ENCODE data around the gene ZNF578.
"Not testable (repeated sequence)": the region's sequence is repeated elsewhere in the genome, so short reads cannot be mapped to it uniquely, and the experiment has no call there.

GRCh38 chr19:52500474-52500873 lies 47.1 kb downstream of the ZNF578 start:
- not testable (repeated sequence) for TF ChIP-seq CTCF (IDR thresholded peaks at IDR 0.05 in 2 of 3, conservative IDR thresholded peaks at IDR 0.05 in 1 of 3; ENCODE audit: insufficient read depth in 2 of 3, low read depth in 1 of 3, low read length in 3 of 3); GATAD2A (IDR thresholded peaks at IDR 0.05); PRPF4 (IDR thresholded peaks at IDR 0.05; ENCODE audit: insufficient read depth, low read depth, low read length, poor library complexity, severe bottlenecking); BRCA1 (IDR thresholded peaks at IDR 0.05); BRCA1 (CRISPR knock-in tag; IDR thresholded peaks at IDR 0.05); KAT7 (CRISPR knock-in tag; IDR thresholded peaks at IDR 0.05; ENCODE audit: borderline replicate concordance); MIER1 (IDR thresholded peaks at IDR 0.05; ENCODE audit: low read depth); POLR2A (conservative IDR thresholded peaks at IDR 0.05); NR1H2 (CRISPR knock-in tag; IDR thresholded peaks at IDR 0.05); TEAD1 (CRISPR knock-in tag; IDR thresholded peaks at IDR 0.05); NFE2 (IDR thresholded peaks at IDR 0.05; ENCODE audit: low read depth); KLF1 (tag; IDR thresholded peaks at IDR 0.05); EZH2 (IDR thresholded peaks at IDR 0.05; ENCODE audit: borderline replicate concordance, low read depth, low read length); HIVEP1 (CRISPR knock-in tag; IDR thresholded peaks at IDR 0.05)
- TF ChIP-seq, protein P1, sequence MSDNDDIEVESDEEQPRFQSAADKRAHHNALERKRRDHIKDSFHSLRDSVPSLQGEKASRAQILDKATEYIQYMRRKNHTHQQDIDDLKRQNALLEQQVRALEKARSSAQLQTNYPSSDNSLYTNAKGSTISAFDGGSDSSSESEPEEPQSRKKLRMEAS (CRISPR knock-in tag; IDR thresholded peaks at IDR 0.05): not testable (repeated sequence)
